Osteocyte (in vitro differentiated cells): ENCODE data around the gene TBX2. TPM values are rescaled to one million over a fixed set of nuclear protein-coding genes. Genes with fewer than 3 reads are reported as not detected.

Experiments
- DNase-seq: peaks from one replicate; pipeline ENCODE4 v3.0.0; 2021; ENCODE audit warnings: mixed read lengths; ENCODE audit not compliant: unreplicated experiment; ENCODE audit errors: extremely low spot score
- H3K27ac Mint-ChIP-seq: one replicate; pipeline ENCODE4 v1.8.0; 2021; ENCODE audit warnings: mild to moderate bottlenecking, mixed read lengths; ENCODE audit not compliant: unreplicated experiment
- H3K27me3 Mint-ChIP-seq: one replicate; pipeline ENCODE4 v1.8.0; 2021; ENCODE audit warnings: mixed read lengths; ENCODE audit not compliant: unreplicated experiment
- H3K36me3 Mint-ChIP-seq: one replicate; pipeline ENCODE4 v1.8.0; 2021; ENCODE audit warnings: mixed read lengths; ENCODE audit not compliant: unreplicated experiment
- H3K4me1 Mint-ChIP-seq: one replicate; pipeline ENCODE4 v1.8.0; 2021; ENCODE audit warnings: mixed read lengths; ENCODE audit not compliant: unreplicated experiment
- H3K4me3 Mint-ChIP-seq: one replicate; pipeline ENCODE4 v1.8.0; 2021; ENCODE audit warnings: mild to moderate bottlenecking, moderate library complexity, mixed read lengths; ENCODE audit not compliant: unreplicated experiment
- H3K9me3 Mint-ChIP-seq: one replicate; pipeline ENCODE4 v1.8.0; 2021; ENCODE audit warnings: mixed read lengths; ENCODE audit not compliant: unreplicated experiment
- total RNA-seq: library from RNA; stranded (reverse); gene quantifications from 2 replicates; pipeline ENCODE4 v1.2.1, GENCODE V29; 2021
- TF ChIP-seq, protein P1 (sequence below): fragments of 200-600 bp; sonication (generic); IDR thresholded peaks from 2 replicates; pipeline ENCODE4 v1.5.0; 2021; ENCODE audit warnings: antibody characterized with exemption, mild to moderate bottlenecking, moderate library complexity

TBX2 gene
- total RNA-seq, 1 donor from 2014 or later: 25.9 TPM

DNA sequence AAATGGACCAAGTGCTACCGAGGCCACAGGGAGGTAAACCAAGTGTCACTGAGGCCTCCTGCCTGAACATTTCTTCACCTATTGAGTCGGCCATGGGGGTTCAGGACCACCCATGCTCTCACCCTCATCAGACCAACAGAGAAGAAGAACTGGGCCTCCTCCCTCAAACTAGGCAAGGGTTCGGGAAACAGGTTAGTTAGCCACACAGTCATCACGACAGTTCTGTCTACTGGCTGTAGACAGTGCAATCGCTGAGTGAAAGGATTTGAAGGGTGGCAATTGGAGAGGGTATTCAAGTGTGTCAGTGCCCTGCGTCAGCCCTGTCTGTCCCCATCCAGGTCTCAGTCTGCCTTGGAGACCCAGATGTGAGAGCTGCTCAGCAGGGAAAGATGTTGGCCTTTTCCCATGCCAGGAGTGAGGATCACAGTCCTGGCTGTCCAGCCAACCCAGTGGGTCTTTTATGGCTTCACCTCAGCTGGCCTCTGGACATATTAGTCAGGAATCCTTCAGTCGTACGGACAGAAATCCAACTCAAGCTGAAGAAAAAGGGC, 19.9 kb downstream of the TBX2 start:
- TF ChIP-seq, protein P1, sequence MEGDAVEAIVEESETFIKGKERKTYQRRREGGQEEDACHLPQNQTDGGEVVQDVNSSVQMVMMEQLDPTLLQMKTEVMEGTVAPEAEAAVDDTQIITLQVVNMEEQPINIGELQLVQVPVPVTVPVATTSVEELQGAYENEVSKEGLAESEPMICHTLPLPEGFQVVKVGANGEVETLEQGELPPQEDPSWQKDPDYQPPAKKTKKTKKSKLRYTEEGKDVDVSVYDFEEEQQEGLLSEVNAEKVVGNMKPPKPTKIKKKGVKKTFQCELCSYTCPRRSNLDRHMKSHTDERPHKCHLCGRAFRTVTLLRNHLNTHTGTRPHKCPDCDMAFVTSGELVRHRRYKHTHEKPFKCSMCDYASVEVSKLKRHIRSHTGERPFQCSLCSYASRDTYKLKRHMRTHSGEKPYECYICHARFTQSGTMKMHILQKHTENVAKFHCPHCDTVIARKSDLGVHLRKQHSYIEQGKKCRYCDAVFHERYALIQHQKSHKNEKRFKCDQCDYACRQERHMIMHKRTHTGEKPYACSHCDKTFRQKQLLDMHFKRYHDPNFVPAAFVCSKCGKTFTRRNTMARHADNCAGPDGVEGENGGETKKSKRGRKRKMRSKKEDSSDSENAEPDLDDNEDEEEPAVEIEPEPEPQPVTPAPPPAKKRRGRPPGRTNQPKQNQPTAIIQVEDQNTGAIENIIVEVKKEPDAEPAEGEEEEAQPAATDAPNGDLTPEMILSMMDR: no peak
- H3K9me3 Mint-ChIP-seq: no peaks in the 10 kb centered on the region
- H3K27ac Mint-ChIP-seq: no peak overlapping the region
- H3K36me3 Mint-ChIP-seq: no peaks in the 10 kb centered on the region
- peaks cover 35% of the 10 kb centered on the region for H3K27me3 Mint-ChIP-seq
- peaks cover 13% of the 10 kb centered on the region for H3K4me1 Mint-ChIP-seq
- H3K4me3 Mint-ChIP-seq: no peak overlapping the region
- DNase-seq: peak; percentile 57

DNA sequence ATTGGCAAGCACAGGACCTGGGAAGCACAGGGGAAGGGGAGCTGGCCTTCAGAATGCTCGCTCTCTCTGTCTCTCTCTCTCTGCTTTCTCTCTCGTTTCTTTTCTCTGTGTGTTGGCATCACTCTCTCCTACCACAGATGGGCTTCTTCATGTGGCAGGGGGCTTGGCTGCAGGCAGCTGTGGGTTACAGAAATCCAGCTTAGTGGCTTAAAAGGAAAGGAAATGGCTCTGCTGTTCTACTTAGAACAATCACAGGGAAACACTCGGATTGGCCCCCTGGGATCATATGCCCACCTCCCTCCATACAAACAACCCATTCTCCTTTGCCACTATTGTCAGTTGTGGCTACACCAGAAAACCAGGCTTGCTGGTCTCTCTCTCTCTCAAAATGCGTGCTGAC, 20.4 kb downstream of the TBX2 start:
- H3K27me3 Mint-ChIP-seq: peaks cover 35% of the 10 kb centered on the region
- no peaks in the 10 kb centered on the region for H3K9me3 Mint-ChIP-seq
- no peak overlapping the region for H3K27ac Mint-ChIP-seq
- peak; percentile 51 for DNase-seq
- TF ChIP-seq, protein P1: no peak
- H3K36me3 Mint-ChIP-seq: no peaks in the 10 kb centered on the region
- H3K4me1 Mint-ChIP-seq: peaks cover 13% of the 10 kb centered on the region
- no peak overlapping the region for H3K4me3 Mint-ChIP-seq

DNA sequence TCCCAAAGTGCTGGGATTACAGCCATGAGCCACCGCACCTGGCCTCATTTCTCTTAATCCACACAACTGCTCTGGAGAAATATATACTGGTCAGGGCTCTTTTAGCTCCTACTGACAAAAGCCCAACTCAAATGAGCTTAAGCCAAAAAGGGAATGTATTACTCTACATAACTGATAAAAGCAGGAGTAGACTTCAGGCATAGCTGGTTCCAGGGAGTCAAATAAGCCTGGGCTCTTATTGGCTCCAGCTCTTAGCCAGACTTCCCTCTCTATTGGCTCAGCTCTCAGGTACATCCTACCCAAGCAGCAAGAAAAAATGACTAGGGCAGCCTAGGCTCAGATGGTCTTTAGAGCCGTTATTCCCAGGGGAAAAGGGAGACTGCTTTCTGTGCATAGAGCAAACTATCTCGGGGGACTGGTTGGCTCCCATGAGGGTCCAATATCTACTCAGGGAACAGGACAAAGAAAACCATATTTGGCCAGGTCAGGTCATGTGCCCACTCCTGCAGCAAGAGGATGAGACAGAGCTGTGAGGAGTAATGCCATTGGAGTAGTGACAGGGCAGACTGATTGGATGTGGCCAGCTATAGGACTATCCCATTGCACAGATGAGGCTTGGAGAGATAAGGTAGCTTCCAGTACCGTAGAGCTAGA, 21.2 kb downstream of the TBX2 start:
- Mint-ChIP-seq H3K9me3 (no peaks in the 10 kb centered on the region), H3K4me1 (peaks cover 11% of the 10 kb centered on the region), H3K27me3 (peaks cover 35% of the 10 kb centered on the region), H3K27ac (no peak overlapping the region), H3K4me3 (no peak overlapping the region), H3K36me3 (no peaks in the 10 kb centered on the region)
- TF ChIP-seq, protein P1: no peak
- DNase-seq: peak; percentile 30

DNA sequence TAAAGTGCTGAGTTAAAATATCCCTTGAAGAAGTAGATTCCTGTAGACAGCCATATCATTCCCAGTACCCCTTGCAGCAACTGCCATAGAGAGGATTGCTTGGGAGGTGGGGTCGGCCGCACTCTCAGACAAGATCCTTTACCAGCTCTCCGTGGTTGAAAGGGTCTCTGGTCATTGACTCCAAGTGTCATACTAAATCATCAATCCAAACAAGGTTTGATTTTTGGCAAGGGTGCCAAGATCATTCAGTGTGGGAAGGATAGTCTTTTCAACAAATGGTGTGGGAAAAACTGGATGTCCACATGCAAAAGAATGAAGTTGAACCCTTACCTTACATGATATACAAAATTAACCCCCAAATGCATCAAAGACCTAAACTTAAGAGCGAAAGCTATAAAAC, 21.8 kb downstream of the TBX2 start:
- peak; percentile 23 for DNase-seq
- no peak overlapping the region for H3K27ac Mint-ChIP-seq
- no peak overlapping the region for H3K4me3 Mint-ChIP-seq
- no peaks in the 10 kb centered on the region for H3K36me3 Mint-ChIP-seq
- peaks cover 5% of the 10 kb centered on the region for H3K4me1 Mint-ChIP-seq
- peaks cover 35% of the 10 kb centered on the region for H3K27me3 Mint-ChIP-seq
- TF ChIP-seq, protein P1: no peak
- H3K9me3 Mint-ChIP-seq: no peaks in the 10 kb centered on the region

DNA sequence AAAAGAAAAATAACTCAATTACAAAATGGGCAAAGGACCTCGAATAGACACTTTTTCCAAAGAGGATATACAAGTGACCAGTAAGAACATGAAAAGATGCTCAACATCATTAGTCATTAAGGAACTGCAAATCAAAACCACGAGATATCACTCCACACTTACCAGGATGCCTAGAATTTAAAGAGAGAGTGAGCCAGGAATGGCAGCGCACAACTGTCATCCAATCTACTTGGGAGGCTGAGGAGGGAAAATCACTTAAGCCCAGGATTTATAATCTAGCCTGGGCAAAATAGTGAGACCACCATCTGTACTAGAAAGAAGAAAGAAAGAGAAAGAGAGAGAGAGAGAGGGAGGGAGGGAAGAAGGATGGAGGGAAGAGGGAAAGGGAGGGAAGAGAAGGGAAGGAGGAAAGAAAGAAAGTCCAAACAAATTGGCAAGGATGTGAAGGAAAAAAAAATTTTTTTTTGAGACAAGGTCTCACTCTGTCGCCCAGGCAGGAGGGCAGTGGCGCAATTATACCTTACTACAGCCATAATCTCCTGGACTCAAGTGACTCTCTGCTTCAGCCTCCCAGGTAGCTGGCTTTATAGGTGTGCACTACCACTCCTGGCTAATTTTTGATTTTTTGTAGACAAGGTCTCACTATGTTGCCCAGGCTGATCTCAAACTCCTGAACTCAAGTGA, 22.6 kb downstream of the TBX2 start:
- Mint-ChIP-seq H3K27me3 (peaks cover 35% of the 10 kb centered on the region), H3K4me3 (no peak overlapping the region), H3K27ac (no peak overlapping the region), H3K36me3 (no peaks in the 10 kb centered on the region), H3K9me3 (no peaks in the 10 kb centered on the region), H3K4me1 (peaks cover 3% of the 10 kb centered on the region)
- peak; percentile 27 for DNase-seq
- TF ChIP-seq, protein P1: no peak
